H9 (cell line): ENCODE data around the gene TSEN34. TPM values are rescaled to one million over a fixed set of nuclear protein-coding genes. Genes with fewer than 3 reads are reported as not detected.

Source experiments
- DNase-seq: peaks from one replicate; pipeline ENCODE4 v3.0.0-alpha.2; 2017
- H2AFZ ChIP-seq: one replicate; pipeline ENCODE4 v1.6.1; 2013; ENCODE audit warnings: mild to moderate bottlenecking, low read length, control low read depth, moderate library complexity
- H2AK5ac ChIP-seq: 2 replicates; pipeline ENCODE4 v1.6.1; 2013; ENCODE audit warnings: low read length, control low read depth, mixed read lengths; ENCODE audit not compliant: insufficient read length
- H2BK120ac ChIP-seq: one replicate; pipeline ENCODE4 v1.6.1; 2013; ENCODE audit warnings: low read depth, mild to moderate bottlenecking, low read length, control low read depth, inconsistent platforms; ENCODE audit not compliant: poor library complexity, severe bottlenecking
- H2BK12ac ChIP-seq: 2 replicates; pipeline ENCODE4 v1.6.1; 2013; ENCODE audit warnings: low read length, control low read depth, mixed read lengths, low read depth; ENCODE audit not compliant: insufficient read length
- H2BK15ac ChIP-seq: 2 replicates; pipeline ENCODE4 v1.6.1; 2013; ENCODE audit warnings: low read depth, low read length, control low read depth
- H2BK20ac ChIP-seq: one replicate; pipeline ENCODE4 v1.6.1; 2013; ENCODE audit warnings: low read depth, mild to moderate bottlenecking, low read length, control low read depth, inconsistent platforms; ENCODE audit not compliant: poor library complexity, severe bottlenecking
- H2BK5ac ChIP-seq: 2 replicates; pipeline ENCODE4 v1.6.1; 2013; ENCODE audit warnings: low read length, control low read depth, mixed read lengths; ENCODE audit not compliant: insufficient read length
- H3K14ac ChIP-seq: 2 replicates; pipeline ENCODE4 v1.6.1; 2013; ENCODE audit warnings: low read length, control low read depth; ENCODE audit not compliant: insufficient read depth
- H3K18ac ChIP-seq: 2 replicates; pipeline ENCODE4 v1.6.1; 2013; ENCODE audit warnings: low read depth, mild to moderate bottlenecking, mixed read lengths, low read length, control low read depth; ENCODE audit not compliant: insufficient read length
- H3K23ac ChIP-seq: 2 replicates; pipeline ENCODE4 v1.6.1; 2013; ENCODE audit warnings: low read length, control low read depth, mixed read lengths, low read depth; ENCODE audit not compliant: insufficient read length
- H3K23me2 ChIP-seq: 2 replicates; pipeline ENCODE4 v1.6.1; 2013; ENCODE audit warnings: low read depth, mild to moderate bottlenecking, mixed read lengths, low read length, control low read depth; ENCODE audit not compliant: insufficient read length, poor library complexity, severe bottlenecking
- H3K27ac ChIP-seq: 2 replicates; pipeline ENCODE4 v1.5.1; 2013; ENCODE audit warnings: low read length, control low read depth, mixed read lengths, low read depth; ENCODE audit not compliant: insufficient read length
- H3K27me3 ChIP-seq: 2 replicates; pipeline ENCODE4 v1.6.1; 2013; ENCODE audit warnings: low read length, control low read depth, inconsistent platforms; ENCODE audit not compliant: insufficient read depth
- H3K4ac ChIP-seq: 2 replicates; pipeline ENCODE4 v1.6.1; 2013; ENCODE audit warnings: low read depth, mild to moderate bottlenecking, control low read depth, inconsistent platforms, low read length, moderate library complexity
- H3K4me1 ChIP-seq: 2 replicates; pipeline ENCODE4 v1.6.1; 2013; ENCODE audit warnings: low read length, control low read depth, inconsistent platforms; ENCODE audit not compliant: insufficient read depth
- H3K4me2 ChIP-seq: 2 replicates; pipeline ENCODE4 v1.6.1; 2013; ENCODE audit warnings: low read length, control low read depth, mixed read lengths; ENCODE audit not compliant: insufficient read length, insufficient read depth
- H3K56ac ChIP-seq: 2 replicates; pipeline ENCODE4 v1.6.1; 2013; ENCODE audit warnings: low read depth, mild to moderate bottlenecking, mixed read lengths, low read length, control low read depth; ENCODE audit not compliant: insufficient read length
- H3K79me1 ChIP-seq: 2 replicates; pipeline ENCODE4 v1.6.1; 2013; ENCODE audit warnings: low read depth, mild to moderate bottlenecking, moderate library complexity, low read length, control low read depth, inconsistent platforms; ENCODE audit not compliant: insufficient read depth, poor library complexity, severe bottlenecking
- H3K79me2 ChIP-seq: 2 replicates; pipeline ENCODE4 v1.6.1; 2013; ENCODE audit warnings: low read length, control low read depth, inconsistent platforms; ENCODE audit not compliant: insufficient read depth
- H3K9ac ChIP-seq: 2 replicates; pipeline ENCODE4 v1.6.1; 2013; ENCODE audit warnings: low read length, control low read depth, mixed read lengths; ENCODE audit not compliant: insufficient read length; ENCODE audit errors: extremely low read depth
- H3K9me3 ChIP-seq: one replicate; pipeline ENCODE4 v1.6.1; 2013; ENCODE audit warnings: low read depth, low read length, inconsistent platforms; ENCODE audit not compliant: control insufficient read depth
- H3T11ph ChIP-seq: one replicate; pipeline ENCODE4 v1.6.1; 2013; ENCODE audit warnings: mild to moderate bottlenecking, low read length, control low read depth, inconsistent platforms
- H4K20me1 ChIP-seq: one replicate; pipeline ENCODE4 v1.6.1; 2013; ENCODE audit not compliant: control insufficient read depth, insufficient read length, insufficient read depth
- H4K5ac ChIP-seq: 2 replicates; pipeline ENCODE4 v1.6.1; 2013; ENCODE audit warnings: low read depth, mild to moderate bottlenecking, mixed read lengths, low read length, control low read depth; ENCODE audit not compliant: insufficient read length
- H4K8ac ChIP-seq: replicated peaks from 2 replicates; pipeline ENCODE4 v1.6.1; 2013; ENCODE audit warnings: low read length, control low read depth, mixed read lengths, low read depth; ENCODE audit not compliant: insufficient read length
- H4K91ac ChIP-seq: 2 replicates; pipeline ENCODE4 v1.6.1; 2013; ENCODE audit warnings: low read depth, mild to moderate bottlenecking, moderate library complexity, mixed read lengths, low read length, control low read depth; ENCODE audit not compliant: insufficient read length
- H3K27ac Mint-ChIP-seq, 3 experiments: 2 replicates in 2 of 3; 3 replicates in 1 of 3; pipeline ENCODE4 v1.8.0; 2020 to 2021; ENCODE audit warnings: mixed read lengths in 3 of 3, mild to moderate bottlenecking in 1 of 3, moderate library complexity in 1 of 3
- H3K27me3 Mint-ChIP-seq: 2 replicates; pipeline ENCODE4 v1.8.0; 2021; ENCODE audit warnings: low read depth, mild to moderate bottlenecking, moderate library complexity, mixed read lengths
- H3K36me3 Mint-ChIP-seq, 3 experiments: 2 replicates in 2 of 3; 3 replicates in 1 of 3; pipeline ENCODE4 v1.8.0; 2020 to 2021; ENCODE audit warnings: low read depth in 3 of 3, mixed read lengths in 3 of 3; ENCODE audit not compliant: insufficient read depth in 1 of 3
- H3K4me1 Mint-ChIP-seq, 2 experiments: 2 replicates each; pipeline ENCODE4 v1.8.0; 2020; ENCODE audit warnings: mixed read lengths in 2 of 2
- H3K4me3 Mint-ChIP-seq, 2 experiments: 2 replicates in 1 of 2; 3 replicates in 1 of 2; pipeline ENCODE4 v1.8.0; 2020 to 2021; ENCODE audit warnings: mild to moderate bottlenecking in 2 of 2, mixed read lengths in 2 of 2, moderate library complexity in 1 of 2
- H3K9me3 Mint-ChIP-seq, 2 experiments: 2 replicates in 1 of 2; 3 replicates in 1 of 2; pipeline ENCODE4 v1.8.0; 2020; ENCODE audit warnings: mild to moderate bottlenecking in 2 of 2, mixed read lengths in 2 of 2, moderate library complexity in 1 of 2
- CTCF ChIP-seq: fragments of 200-600 bp; sonication (generic); conservative IDR thresholded peaks from 3 replicates; pipeline ENCODE4 v1.8.0; 2021; ENCODE audit warnings: antibody characterized with exemption, mild to moderate bottlenecking
- WGBS: extraction: QIAGEN DNeasy Blood & Tissue Kit; methylation state at CpG from one replicate; pipeline ENCODE4 v1.1.7; 2013; ENCODE audit warnings: missing lambda C conversion rate, low lambda C conversion rate, mixed read lengths; ENCODE audit not compliant: insufficient read length; ENCODE audit errors: extremely low coverage; 5-methylcytosine and 5-hydroxymethylcytosine counted together
- total RNA-seq: library from RNA; stranded (reverse); gene quantifications from 2 replicates; pipeline ENCODE4 v1.2.1, GENCODE V29; 2021

Gene TSEN34
- total RNA-seq, 1 experiment from 2014 or later: 28.3 TPM

GRCh38 chr19:54183431-54183830 lies 7.7 kb upstream of the TSEN34 start:
- Histone ChIP-seq H3K56ac (no peak overlapping the region), H4K5ac (no peak overlapping the region), H2AK5ac (no peak overlapping the region), H4K91ac (no peak overlapping the region), H3K9me3 (no peaks in the 10 kb centered on the region), H3K23me2 (peaks cover 2% of the 10 kb centered on the region), H4K8ac (no peak overlapping the region), H2BK20ac (no peak overlapping the region), H2BK15ac (no peak overlapping the region), H3T11ph (no peak overlapping the region), H3K23ac (no peak overlapping the region), H3K79me1 (no peaks in the 10 kb centered on the region), H2AFZ (no peak overlapping the region), H3K4me1 (no peaks in the 10 kb centered on the region), H3K4ac (no peak overlapping the region), H2BK12ac (no peak overlapping the region), H4K20me1 (no peaks in the 10 kb centered on the region), H2BK5ac (no peak overlapping the region), H3K27me3 (no peaks in the 10 kb centered on the region), H3K27ac (no peak overlapping the region), H3K4me2 (no peak overlapping the region), H3K9ac (no peak overlapping the region), H3K18ac (no peak overlapping the region), H2BK120ac (no peak overlapping the region), H3K79me2 (no peaks in the 10 kb centered on the region), H3K14ac (no peak overlapping the region)
- no peaks in the 10 kb centered on the region for H3K27me3 Mint-ChIP-seq
- TF ChIP-seq CTCF: no peak
- H3K36me3 Mint-ChIP-seq: peaks cover 23 to 51% (median 46%) of the 10 kb centered on the region in 3 experiments
- H3K27ac Mint-ChIP-seq: no peak overlapping the region
- no peak for DNase-seq
- H3K9me3 Mint-ChIP-seq: no peaks in the 10 kb centered on the region
- H3K4me1 Mint-ChIP-seq: peaks cover 3 to 19% of the 10 kb centered on the region in 2 experiments; a peak in 3 of 4 replicates
- H3K4me3 Mint-ChIP-seq: no peak overlapping the region
- no CpG with 5 or more reads among the region's 11 CpGs for WGBS
